SKM-1 (cell line): ENCODE data around the gene TNPO1.

Experiments used
- DNase-seq: peaks from one replicate; lab custom pipeline; 2025; ENCODE audit not compliant: unreplicated experiment; lab: John Stamatoyannopoulos, UW

TNPO1 gene

DNA sequence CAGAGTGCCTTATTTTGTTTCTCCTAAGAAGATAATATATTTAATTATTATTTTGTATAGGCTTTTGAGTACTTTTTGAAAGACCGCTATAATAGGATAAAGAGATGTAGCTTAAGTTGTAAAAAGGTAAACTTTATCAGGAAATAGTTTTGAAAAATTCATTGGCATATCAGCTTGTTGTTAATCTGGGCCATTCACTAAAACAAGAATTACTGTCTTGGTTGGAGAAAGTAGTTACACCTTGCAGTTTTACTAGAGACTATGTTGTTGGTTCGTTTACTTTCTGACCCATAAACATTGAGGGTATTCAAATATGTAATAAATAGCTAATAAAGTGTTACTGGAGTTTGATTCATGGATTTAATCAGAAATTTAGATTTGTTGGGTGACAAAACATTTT lies 33.7 kb downstream of the TNPO1 start:
- no peak for DNase-seq

DNA sequence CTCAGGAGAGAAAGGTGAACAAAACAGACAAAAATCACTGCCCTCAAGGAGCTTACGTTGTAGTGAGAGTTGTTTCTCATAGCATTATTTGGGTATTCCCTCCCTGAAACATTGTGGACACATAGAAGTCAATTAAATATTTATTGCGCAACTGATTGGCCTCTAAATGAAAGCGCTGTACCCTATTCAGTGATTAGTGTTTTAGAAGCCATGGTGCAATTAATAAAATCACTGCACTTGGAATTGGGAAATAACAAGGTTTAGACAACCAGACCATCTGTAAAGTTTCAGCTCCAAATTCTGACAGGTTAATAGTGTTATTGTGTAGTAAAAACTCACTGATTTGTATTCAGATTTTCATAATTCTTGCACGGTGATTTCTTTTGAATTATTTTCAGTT lies 35.9 kb downstream of the TNPO1 start:
- no peak for DNase-seq

DNA sequence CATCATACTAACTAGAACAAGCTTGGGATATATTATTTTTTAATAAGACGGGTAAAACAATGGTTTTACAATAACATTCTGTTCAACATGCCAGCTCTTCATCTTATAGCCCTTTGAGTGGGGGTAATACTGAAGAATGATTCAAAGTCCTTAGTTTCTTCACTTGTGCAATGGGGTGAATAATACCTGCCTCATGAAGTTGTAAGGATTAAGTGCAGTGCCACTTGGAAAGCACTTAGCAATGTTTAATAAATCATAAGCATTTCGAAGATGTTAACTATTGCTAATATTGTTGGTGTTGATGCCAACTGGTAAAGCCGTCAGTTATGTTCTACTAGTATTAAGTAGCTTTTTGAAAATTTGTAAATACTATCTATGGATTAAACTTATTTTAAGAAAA lies 38.0 kb downstream of the TNPO1 start:
- no peak for DNase-seq

DNA sequence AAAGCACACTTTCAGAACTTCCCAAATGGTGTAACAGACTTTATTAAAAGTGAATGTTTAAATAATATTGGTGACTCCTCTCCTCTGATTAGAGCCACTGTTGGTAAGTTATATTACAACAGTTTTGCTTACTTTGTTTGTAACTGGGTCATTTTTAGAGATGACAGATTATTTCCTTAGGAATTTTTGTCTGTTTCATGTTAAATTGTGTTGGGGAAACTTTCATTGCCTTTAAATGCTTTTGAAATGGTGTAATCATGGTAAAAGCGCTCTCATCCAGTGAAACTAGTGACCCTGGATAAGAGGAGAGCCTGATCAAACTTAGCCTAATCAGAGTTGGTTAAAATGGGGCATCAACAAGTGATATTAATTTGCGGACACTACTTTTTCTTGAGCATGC lies 39.4 kb downstream of the TNPO1 start:
- DNase-seq = no peak

DNA sequence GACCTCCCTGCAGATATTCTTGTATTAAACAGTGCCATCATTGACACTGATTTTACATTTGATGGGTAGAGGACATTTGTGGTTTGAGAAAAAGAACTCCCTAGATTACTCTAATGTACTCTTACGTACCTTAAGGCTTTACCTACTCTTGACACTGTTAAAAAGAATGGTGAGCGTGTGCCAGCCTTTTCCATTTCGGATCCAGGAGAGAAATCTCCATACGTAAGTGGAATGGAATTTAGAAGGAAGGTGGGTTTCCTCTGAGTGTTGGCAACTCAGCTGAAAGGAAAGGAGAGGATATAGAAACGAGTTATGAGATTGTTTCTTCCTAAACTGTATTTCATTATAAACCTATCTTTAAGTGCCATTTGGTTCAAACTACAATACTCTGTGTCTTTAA lies 40.9 kb downstream of the TNPO1 start:
- DNase-seq = no peak

DNA sequence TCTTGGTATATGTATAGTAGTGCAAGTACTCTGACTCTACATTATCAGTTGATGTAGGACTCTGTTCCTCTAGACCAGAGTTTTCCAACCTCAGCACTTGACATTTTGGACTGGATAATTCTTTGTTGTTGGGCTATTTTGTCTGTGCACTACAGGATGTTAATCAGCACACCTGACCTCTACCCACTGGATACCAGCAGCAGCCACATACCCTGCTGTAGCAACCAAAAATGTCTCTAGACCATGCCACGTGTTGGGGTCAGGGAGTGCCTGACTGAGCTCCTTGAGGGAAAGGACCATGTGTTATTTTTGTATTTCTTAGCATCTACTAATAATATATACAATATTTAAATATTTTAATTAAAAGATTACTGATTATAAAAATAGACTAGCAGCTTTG lies 42.7 kb downstream of the TNPO1 start:
- no peak for DNase-seq

DNA sequence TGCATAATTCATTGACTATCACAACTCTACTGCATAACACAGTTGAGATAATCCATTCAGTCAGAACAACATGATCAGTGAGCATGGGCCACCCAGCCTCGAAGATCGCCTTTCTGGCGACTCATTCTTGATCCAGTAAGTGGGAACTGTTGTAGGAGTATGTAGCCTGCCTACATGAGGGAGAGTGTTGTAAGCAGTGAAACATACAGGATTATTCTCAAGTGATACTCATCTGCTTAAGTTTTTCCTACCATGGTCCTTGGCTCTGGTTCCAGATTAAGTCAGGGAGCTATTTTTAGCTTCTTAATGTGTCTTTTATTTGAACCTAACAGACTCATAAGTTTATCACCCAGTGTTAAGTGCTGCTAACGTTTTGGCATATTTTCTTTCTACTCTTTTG lies 44.0 kb downstream of the TNPO1 start:
- DNase-seq = no peak

DNA sequence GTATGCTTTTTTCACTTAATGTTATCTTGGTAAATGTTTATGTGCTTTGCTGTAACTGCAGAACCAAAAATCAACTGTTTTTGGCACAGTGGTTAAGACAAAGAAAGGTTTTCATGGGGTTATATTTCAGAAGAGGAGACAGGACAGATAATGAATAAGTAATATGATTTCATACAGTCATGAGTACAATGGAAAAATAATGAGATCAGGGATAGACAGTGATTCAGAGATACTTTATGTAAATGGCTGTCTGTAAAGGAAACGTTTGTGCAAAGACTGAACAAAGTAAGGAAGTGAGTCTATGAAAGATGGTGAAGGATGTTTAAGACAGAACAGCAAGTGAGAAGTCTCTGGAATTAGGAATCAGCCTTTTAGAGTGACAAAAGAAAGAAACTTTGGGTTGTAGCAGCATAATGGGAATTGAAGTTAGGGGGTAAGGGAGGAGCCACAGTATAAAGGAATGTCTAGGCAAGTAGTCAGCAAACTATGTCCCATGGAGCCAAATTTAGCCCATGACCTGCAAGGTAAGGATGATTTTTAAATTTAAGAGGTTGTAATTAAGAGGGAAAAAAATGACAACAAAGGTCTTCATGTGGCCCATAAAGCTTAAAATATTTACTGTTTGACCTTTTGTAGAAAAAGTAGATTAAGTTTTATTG lies 55.0 kb downstream of the TNPO1 start:
- DNase-seq = no peak

DNA sequence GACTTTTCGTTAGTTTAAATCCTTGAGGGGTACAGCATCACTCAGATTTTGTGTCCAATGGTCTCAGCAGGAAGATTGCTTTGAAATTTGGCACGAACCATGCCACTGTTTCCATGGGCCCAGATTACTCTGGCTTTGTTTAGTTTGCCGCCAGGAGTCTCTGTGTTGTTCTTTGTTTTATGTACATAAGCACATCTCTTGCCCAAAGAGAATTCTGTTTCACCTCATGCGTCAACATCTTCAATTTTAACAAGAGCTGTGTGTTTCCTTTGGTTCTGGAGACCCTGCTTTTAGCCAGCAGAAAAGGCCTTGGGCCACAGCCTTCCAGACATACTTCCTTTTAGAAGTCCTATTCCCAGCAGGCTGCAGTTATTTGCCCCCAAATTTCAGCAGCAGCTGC lies 62.4 kb downstream of the TNPO1 start:
- DNase-seq = no peak

DNA sequence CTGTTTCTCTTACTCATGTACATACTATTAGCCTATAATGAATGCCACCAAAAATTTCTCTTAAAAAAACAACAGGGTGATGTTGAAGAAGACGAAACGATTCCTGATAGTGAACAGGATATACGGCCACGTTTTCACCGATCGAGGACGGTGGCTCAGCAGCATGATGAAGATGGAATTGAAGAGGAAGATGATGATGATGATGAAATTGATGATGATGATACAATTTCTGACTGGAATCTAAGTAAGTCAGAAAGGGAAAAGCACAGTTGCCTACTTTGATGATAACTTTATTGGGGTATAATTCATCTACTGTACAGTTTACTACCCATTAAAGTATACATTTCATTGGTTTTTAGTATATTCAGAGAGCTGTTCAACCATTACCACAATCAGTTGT lies 66.5 kb downstream of the TNPO1 start:
- DNase-seq = no peak

DNA sequence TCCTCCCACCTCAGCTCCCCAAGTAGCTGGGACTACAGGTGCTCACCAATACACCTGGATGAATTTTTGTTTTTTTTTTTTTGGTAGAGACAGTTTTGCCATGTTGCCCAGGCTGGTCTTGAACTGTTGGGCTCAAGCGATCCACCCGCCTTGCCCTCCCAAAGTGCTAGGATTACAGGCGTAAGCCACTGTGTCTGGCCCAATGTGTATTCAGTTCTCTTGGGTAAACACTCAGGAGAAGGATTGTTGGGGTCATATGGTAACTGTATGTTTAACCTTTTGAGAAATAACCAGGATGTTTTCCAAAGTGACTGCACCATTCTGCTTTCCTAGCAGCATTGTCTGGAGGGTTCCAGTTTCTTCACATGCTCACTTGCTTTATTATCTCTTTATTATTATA lies 67.4 kb downstream of the TNPO1 start:
- no peak for DNase-seq

DNA sequence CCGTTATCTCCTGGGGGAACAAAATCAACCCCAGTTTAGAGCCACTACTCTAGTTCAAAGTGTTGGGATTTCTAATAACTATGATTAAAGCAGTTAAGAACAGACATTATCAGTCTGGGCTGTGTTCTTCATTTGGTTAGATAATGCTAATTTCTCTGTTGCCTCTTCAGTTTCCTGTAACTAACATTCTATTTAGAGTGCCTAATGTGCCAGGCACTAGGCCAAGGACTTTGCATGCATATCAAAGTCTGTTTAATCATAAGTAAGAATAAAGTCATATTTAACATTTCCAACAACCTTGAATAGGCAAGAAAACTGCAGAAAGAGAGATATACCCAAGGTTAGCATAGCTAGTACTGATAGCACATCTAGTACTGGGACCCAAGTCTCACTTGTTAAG lies 68.4 kb downstream of the TNPO1 start:
- no peak for DNase-seq

DNA sequence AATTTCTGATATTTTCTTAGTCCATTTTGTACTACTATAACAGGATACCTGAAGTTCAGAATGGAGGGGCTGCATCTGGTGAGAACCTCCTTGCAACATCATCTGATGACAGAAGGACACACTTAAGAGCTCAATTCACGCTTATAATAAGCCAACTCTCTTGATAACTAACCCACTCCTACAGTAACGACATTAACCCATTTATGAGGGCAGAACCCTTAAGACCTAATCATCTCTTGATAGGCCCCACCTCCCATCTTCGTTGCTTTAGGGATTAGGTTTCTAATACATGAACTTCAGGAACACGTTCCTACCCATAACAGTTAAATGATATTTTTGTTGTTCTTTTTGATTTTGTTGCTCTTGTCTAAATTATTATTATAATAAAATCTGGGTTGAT lies 69.4 kb downstream of the TNPO1 start:
- no peak for DNase-seq

DNA sequence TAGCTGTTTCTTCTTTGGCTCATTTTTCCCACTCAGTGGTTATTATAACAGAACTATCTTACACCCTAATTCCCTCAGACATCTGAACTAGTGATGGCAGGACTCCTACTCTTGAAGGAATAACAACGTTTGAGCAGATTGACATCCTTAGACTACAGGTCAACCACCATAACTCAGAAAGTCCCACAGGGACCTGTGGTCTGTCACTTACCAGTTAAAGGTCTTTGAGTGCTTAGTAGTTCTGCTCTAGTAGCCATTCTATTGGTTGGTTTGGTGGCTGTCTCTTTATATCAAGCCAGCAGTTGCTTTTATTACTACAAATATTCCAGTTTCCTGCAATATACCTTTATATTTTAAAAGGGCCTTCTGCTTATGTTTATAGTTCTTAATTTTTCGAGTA lies 72.1 kb downstream of the TNPO1 start:
- no peak for DNase-seq

DNA sequence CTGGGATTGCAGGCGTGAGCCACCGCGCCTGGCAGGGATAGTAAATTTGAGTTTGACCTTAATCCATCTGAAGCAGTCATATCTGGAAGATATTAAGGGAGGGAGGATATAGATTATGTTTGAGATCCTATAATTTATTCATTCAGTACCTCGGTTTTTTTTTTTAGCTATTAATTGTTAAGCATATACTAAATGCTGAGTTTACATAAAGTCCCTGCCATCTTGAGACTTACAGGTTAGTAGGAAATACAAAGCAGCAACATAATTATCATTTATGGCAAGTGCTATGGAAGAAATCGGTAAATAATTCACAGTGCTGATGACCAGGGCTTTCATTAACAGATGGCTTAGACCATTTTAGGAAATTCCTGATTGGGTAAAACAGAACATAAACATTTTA lies 72.9 kb downstream of the TNPO1 start:
- DNase-seq = no peak

DNA sequence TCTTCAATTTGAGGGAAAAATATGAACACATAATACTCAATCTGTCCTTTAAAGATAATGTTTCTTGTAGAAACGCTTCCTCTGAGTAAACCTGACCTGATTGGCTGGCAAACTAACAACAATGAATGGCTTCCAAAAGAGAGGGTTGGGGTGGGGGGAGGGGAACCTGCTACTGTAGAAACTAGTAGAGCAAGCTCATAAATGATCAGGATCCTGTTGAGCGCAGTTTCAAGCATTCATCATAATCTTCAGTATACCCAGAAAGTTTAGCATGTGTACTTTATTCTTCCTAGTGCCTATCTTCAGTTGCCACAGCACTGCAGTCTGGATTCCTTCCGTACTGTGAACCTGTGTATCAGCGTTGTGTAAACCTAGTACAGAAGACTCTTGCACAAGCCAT lies 76.4 kb downstream of the TNPO1 start:
- no peak for DNase-seq

DNA sequence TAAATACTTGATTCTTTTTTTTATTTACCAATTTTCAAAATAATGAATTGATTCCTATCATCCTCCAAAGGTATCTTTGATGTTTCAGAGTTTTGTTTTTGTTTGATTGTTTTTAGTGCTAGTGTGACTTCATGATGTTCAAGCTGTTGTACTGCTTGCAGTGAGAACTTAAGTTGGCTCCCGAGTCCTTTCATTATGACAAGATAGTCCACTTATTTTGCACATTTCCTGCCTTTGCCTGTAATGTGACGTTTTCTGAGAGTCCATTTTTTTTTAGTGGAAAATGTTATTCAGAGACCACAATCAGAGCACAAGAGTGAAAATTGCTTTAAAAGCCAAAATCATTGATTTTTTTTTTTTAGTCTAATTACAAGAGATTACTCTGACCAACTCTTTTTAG lies 79.3 kb downstream of the TNPO1 start:
- DNase-seq = no peak

DNA sequence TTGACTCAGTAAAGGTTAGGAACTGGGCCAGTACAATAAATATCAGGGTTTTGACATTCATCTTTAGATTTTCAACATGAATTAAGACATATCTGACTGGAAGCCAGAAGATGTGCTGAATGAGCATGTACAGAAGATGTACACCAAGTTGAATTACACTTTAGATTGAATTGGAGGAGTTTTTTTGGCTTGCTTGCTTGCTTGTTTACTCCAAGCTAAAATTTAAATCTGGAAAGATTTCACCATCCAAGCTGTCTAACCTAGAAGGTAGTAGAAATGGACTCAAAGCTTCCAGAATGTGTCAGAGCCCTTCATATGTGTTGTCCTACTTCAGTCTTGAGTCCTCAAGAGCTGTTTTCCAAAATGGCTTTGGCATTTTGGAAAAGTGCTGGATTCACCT lies 90.3 kb downstream of the TNPO1 start:
- DNase-seq = no peak

DNA sequence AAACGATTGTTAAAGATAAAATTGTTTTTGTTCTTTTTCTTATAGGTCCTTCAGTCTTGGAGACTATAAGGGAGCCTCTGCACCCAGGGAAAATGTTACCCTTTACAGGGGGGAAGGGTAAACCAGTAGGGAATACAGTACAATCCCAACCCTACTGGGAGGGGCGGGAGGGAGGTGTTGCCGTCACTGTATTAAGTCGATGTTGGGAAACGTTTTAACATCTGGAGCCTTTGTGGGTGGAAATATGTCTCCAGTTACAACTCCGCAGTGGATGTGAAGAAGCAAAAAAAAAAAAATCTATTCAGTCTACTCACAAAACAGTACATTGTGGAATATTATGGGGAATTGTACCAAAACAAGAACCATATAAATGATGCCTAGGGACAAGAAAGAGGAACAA lies 92.2 kb downstream of the TNPO1 start:
- DNase-seq = no peak

DNA sequence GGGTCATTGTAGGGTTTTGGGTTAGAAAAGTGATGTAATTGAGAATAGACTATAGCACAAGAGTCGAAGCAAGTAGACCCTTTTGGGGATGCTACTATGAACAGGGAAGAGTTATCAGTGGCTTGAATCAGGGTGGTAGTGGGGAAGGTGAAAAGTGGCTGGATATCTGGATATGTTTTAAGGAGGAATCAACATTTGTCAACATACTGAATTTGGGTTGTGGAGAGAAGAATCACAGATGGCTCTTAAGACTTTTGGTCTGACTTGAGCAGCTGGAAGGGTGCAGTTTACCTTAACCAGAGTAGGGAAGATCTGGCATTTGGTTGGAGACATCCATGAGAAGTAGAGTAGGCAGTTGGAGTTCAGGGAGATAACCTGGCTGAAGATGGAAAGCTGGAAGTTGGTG lies 100.9 kb downstream of the TNPO1 start:
- DNase-seq = no peak

DNA sequence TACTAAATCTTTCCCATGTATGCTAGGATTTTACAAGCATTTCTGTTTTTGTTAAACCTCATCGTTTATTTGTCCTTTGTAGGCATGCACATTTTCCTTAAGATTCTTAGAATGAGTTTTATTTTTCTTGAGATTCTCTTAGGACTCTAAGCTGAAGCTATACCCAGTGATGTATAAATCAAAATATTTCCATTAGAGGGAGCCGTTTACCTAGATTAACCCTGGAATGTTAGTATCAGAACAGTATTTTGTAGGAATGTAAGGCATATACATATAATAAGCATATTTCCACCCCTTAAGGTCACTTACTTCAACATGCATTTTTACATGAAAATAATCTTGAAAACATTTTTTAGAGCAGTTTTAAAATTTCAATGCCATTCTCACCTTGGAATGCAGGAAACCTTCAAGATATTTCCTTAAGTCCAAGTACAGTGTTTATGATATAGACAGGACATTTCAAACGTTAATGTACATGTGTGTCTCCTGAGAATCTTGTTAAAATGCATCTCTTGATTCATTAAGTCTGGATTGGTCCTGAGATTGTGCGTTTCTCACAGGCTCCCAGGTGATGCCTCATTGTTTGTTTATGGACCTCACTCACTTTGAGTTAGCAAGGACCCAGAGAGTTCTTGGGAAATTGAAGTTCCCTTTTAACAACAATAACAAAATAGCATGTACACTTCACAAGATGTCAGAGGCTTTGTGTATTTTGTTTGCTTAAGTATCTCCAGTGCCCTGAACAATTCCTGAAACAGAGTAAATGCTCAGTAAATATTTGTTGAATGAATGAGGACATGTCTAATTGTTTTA lies 104.4 kb downstream of the TNPO1 start:
- DNase-seq = no peak

DNA sequence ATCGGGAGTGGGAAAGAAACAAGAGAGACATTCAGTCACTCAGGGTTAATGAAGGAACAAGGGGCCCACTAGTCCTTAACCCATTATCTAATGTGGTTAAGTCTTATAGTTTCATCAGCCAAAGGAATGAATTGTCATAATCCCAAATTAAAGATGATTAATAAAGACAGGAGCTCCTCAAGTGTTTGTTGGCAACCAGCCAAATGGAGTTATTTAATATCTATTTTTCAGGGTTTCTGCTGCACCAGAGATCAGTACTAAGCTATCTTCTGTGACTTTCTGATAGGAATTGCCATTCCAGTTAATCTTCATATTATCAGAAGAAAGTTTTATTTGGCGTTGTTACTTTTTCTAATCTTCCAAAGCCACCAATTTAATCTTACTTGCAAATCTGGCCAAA lies 105.4 kb downstream of the TNPO1 start:
- no peak for DNase-seq

DNA sequence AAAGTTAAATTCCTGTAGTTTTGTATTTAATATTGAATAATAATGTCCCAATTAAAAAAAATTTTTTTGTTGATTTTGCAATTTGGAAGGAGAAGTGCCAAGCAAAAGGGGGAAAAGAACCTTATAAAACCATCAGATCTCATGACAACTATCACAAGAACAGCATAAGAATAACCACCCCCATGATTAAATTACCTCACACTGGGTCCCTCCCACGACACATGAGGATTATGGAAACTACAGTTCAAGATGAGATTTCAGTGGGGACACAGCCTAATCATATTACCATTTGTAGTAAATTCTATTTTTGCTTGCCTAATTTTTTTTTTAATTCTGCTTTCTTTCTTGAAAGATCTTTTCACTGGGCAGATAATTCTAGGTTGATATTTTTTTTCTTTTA lies 106.0 kb downstream of the TNPO1 start:
- no peak for DNase-seq
